Panc1 (cell line): ENCODE data around the gene CUEDC2. TPM values are rescaled to one million over a fixed set of nuclear protein-coding genes. Genes with fewer than 3 reads are reported as not detected.

ENCODE experiments used
- ATAC-seq: fragments of 200-7000 bp; cut with Tn5 transposase; 2 replicates; pipeline ENCODE4 v1.9.1; 2020; ENCODE audit warnings: mild to moderate bottlenecking, moderate library complexity
- BruUV-seq: library from RNA; stranded (reverse); fragments of 400-500 nt; replicated peaks from 2 replicates; lab custom pipeline; 2021; lab: Mats Ljungman, UMichigan
- CTCF ChIA-PET: fragments of 300-600 bp; sonication (Branson Sonifier 250); formaldehyde crosslinking; loops from one replicate; lab custom pipeline; 2022; ENCODE audit warnings: antibody characterized with exemption; lab: Charles Lee
- POLR2A ChIA-PET: fragments of 300-600 bp; sonication (Branson Sonifier 250); formaldehyde crosslinking; loops from one replicate; lab custom pipeline; 2022; ENCODE audit warnings: antibody characterized with exemption; lab: Charles Lee
- DNase-seq: peaks from one replicate; pipeline ENCODE4 v3.0.0-alpha.2; 2010; ENCODE audit warnings: low read depth, low spot score
- H3K27ac ChIP-seq: 2 replicates; pipeline ENCODE4 v1.5.1; 2011; ENCODE audit warnings: mild to moderate bottlenecking, low read length, inconsistent platforms
- H3K27me3 ChIP-seq: fragments of 200-500 bp; sonication (Bioruptor generic); 2 replicates; pipeline ENCODE4 v1.6.0; 2014; ENCODE audit warnings: low read length, inconsistent platforms; ENCODE audit not compliant: control insufficient read depth, insufficient read depth
- H3K36me3 ChIP-seq: fragments of 200-500 bp; sonication (Bioruptor generic); 2 replicates; pipeline ENCODE4 v1.5.1; 2014; ENCODE audit warnings: inconsistent platforms, mild to moderate bottlenecking, low read length, moderate library complexity; ENCODE audit not compliant: control insufficient read depth, insufficient read depth
- H3K4me1 ChIP-seq: 2 replicates; pipeline ENCODE4 v1.5.1; 2011; ENCODE audit warnings: inconsistent platforms, mild to moderate bottlenecking, low read length, moderate library complexity; ENCODE audit not compliant: control insufficient read depth, insufficient read depth
- H3K4me3 ChIP-seq, 2 experiments: 2 replicates each; pipeline ENCODE4 v1.5.1; 2011 to 2012; ENCODE audit warnings: low read depth in 2 of 2, low read length in 2 of 2, mild to moderate bottlenecking in 2 of 2, inconsistent platforms in 1 of 2, moderate library complexity in 1 of 2
- H3K9me3 ChIP-seq: fragments of 200-500 bp; sonication (Bioruptor generic); 2 replicates; pipeline ENCODE4 v1.5.1; 2014; ENCODE audit warnings: low read depth, mild to moderate bottlenecking, inconsistent platforms, low read length, moderate library complexity; ENCODE audit not compliant: control insufficient read depth, insufficient read depth
- CTCF ChIP-seq: fragments of 450-650 bp; IDR thresholded peaks from 2 replicates; pipeline ENCODE4 v1.5.1; 2017; ENCODE audit warnings: mild to moderate bottlenecking
- POLR2AphosphoS5 ChIP-seq: IDR thresholded peaks from 2 replicates; pipeline ENCODE4 v1.6.1; 2012; ENCODE audit warnings: mild to moderate bottlenecking, low read depth, low read length, moderate library complexity
- REST ChIP-seq, 2 experiments: IDR thresholded peaks; 2 replicates each; pipeline ENCODE4 v1.6.1; 2011 to 2012; ENCODE audit warnings: low read depth in 2 of 2, control low read depth in 1 of 2, low read length in 1 of 2, mild to moderate bottlenecking in 1 of 2, moderate library complexity in 1 of 2; ENCODE audit not compliant: insufficient read depth in 1 of 2
- SIN3A ChIP-seq: IDR thresholded peaks from 2 replicates; pipeline ENCODE4 v1.6.1; 2012; ENCODE audit warnings: low read depth, mild to moderate bottlenecking, low read length, moderate library complexity, borderline replicate concordance; ENCODE audit not compliant: insufficient read depth
- TCF7L2 ChIP-seq: IDR thresholded peaks from 2 replicates; pipeline ENCODE4 v1.6.1; 2011; ENCODE audit warnings: mild to moderate bottlenecking, low read depth, low read length, inconsistent platforms
- in situ Hi-C: cut with HindIII; loops from 2 replicates; pipeline ENCODE4 v1.10.0; 2016; ENCODE audit warnings: low sequenced_read_pairs, low pct_unique_long_range_greater_than_20kb
- intact Hi-C: fragments of 100-400 bp; cut with micrococcal nuclease; formaldehyde crosslinking; loops from one replicate; pipeline ENCODE4 v1.10.0; 2022; ENCODE audit not compliant: unreplicated experiment
- total RNA-seq: library from RNA; stranded (reverse); gene quantifications from one replicate; pipeline ENCODE4 v1.2.1, GENCODE V29; 2021; ENCODE audit not compliant: unreplicated experiment

The CUEDC2 gene
- total RNA-seq, 1 experiment from 2014 or later, result 79.3 TPM

DNA sequence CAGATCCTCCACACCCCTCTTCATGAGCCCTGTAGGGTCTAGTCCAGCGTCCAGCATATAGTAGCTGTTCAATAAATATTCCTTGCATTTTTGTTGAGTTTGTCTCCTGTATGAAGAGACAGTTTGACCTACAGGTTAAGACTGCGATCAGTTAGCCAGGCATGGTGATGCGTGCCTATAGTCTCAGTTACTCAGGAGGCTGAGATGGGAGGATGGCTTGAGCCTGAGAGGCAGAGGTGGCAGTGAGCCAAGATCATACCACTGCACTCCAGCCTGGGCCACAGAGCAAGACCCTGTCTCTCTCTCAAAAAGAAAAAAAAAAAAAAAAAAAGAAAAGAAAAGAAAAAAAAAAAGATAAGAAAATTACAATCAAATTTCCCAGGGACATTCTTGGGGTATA is 5.1 kb upstream of the CUEDC2 start:
- POLR2A ChIA-PET, result no interaction called here
- intact Hi-C loops (no loop called here), in situ Hi-C loops (no loop called here)
- peaks cover 11% of the 10 kb centered on the region for H3K4me1 ChIP-seq
- TF ChIP-seq CTCF (no peak), TCF7L2 (no peak), SIN3A (no peak), REST (IDR thresholded peaks at IDR 0.05; ENCODE audit: insufficient read depth in 1 of 2, low read depth in 2 of 2, low read length in 1 of 2) (no peak), POLR2AphosphoS5 (no peak)
- no peaks in the 10 kb centered on the region for H3K9me3 ChIP-seq
- ATAC-seq (no peak), DNase-seq (no peak)
- H3K27ac ChIP-seq, result no peak overlapping the region
- H3K4me3 ChIP-seq, result no peak overlapping the region
- H3K27me3 ChIP-seq, result no peaks in the 10 kb centered on the region
- CTCF ChIA-PET, result interaction anchor here (0.7 kb wide), 1 partner anchor 11 kb away, joined by 11 read pairs; no protein-coding TSS in a partner anchor
- no peaks in the 10 kb centered on the region for H3K36me3 ChIP-seq
- BruUV-seq, result no TSS peak

GRCh38 chr10:102436312-102436711 is 3.9 kb upstream of the CUEDC2 start:
- no peak for DNase-seq
- in situ Hi-C loops, result no loop called here
- POLR2A ChIA-PET, result interaction anchor here (0.6 kb wide), 1 partner anchor 54 kb away, joined by 18 read pairs; no protein-coding TSS in a partner anchor
- H3K36me3 ChIP-seq, result no peaks in the 10 kb centered on the region; the same call in 1 of the 2 replicates
- TF ChIP-seq REST (IDR thresholded peaks at IDR 0.05; ENCODE audit: insufficient read depth in 1 of 2, low read depth in 2 of 2, low read length in 1 of 2) (no peak), TCF7L2 (no peak), POLR2AphosphoS5 (no peak), CTCF (no peak), SIN3A (no peak)
- CTCF ChIA-PET, result no interaction called here
- intact Hi-C loops, result no loop called here
- H3K4me3 ChIP-seq, result no peak overlapping the region
- no peak for ATAC-seq
- H3K27me3 ChIP-seq, result no peaks in the 10 kb centered on the region
- H3K27ac ChIP-seq, result no peak overlapping the region
- no peaks in the 10 kb centered on the region for H3K9me3 ChIP-seq
- peaks cover 14% of the 10 kb centered on the region for H3K4me1 ChIP-seq
- BruUV-seq, result no TSS peak
